ENCODE results near the gene FAM114A1. TPM values are rescaled to one million over a fixed set of nuclear protein-coding genes. Genes with fewer than 3 reads are reported as not detected.

FAM114A1 gene
- total RNA-seq, 1 experiment from 2014 or later = 32.0 TPM

GRCh38 chr4:38904682-38905081 lies 37.1 kb downstream of the FAM114A1 start:
- no peaks in the 10 kb centered on the region for H3K27me3 ChIP-seq (ENCODE audit: control insufficient read depth, insufficient read depth, low read length)
- no peak overlapping the region; the same call in 1 of the 2 replicates for H3K27ac ChIP-seq (ENCODE audit: low read length)
- POLR2A ChIA-PET = interaction anchor here (0.6 kb wide), 1 partner anchor 337 kb away, joined by 4 read pairs; no protein-coding TSS in a partner anchor

GRCh38 chr4:38905652-38906385 lies 38.2 kb downstream of the FAM114A1 start:
- ChIA-PET CTCF (interaction anchor here (0.7 kb wide), 1 partner anchor 139 kb away, joined by 3 read pairs; no protein-coding TSS in a partner anchor), POLR2A (interaction anchor here (0.7 kb wide), 1 partner anchor 195 kb away, joined by 5 read pairs; no protein-coding TSS in a partner anchor)
- in situ Hi-C loops (cut with HindIII; ENCODE audit: low pct_unique_long_range_greater_than_20kb, low sequenced_read_pairs) = no loop called here

More at GRCh38 chr4:38904682-38905081, 37.1 kb downstream of the FAM114A1 start:
- Histone ChIP-seq H3K4me3 (ENCODE audit: low read depth in 2 of 2, low read length in 2 of 2) (no peak overlapping the region), H3K36me3 (ENCODE audit: control insufficient read depth, insufficient read depth, low read length) (no peaks in the 10 kb centered on the region; the same call in 1 of the 2 replicates), H3K9me3 (ENCODE audit: control insufficient read depth, insufficient read depth, low read depth, low read length) (no peaks in the 10 kb centered on the region), H3K4me1 (ENCODE audit: control insufficient read depth, insufficient read depth, low read length) (no peaks in the 10 kb centered on the region)
- no peak for ATAC-seq
- TF ChIP-seq, protein P1, sequence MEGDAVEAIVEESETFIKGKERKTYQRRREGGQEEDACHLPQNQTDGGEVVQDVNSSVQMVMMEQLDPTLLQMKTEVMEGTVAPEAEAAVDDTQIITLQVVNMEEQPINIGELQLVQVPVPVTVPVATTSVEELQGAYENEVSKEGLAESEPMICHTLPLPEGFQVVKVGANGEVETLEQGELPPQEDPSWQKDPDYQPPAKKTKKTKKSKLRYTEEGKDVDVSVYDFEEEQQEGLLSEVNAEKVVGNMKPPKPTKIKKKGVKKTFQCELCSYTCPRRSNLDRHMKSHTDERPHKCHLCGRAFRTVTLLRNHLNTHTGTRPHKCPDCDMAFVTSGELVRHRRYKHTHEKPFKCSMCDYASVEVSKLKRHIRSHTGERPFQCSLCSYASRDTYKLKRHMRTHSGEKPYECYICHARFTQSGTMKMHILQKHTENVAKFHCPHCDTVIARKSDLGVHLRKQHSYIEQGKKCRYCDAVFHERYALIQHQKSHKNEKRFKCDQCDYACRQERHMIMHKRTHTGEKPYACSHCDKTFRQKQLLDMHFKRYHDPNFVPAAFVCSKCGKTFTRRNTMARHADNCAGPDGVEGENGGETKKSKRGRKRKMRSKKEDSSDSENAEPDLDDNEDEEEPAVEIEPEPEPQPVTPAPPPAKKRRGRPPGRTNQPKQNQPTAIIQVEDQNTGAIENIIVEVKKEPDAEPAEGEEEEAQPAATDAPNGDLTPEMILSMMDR (IDR thresholded peaks at IDR 0.05) = no peak
- TF ChIP-seq SIN3A (IDR thresholded peaks at IDR 0.05; ENCODE audit: borderline replicate concordance, insufficient read depth, low read depth, low read length) (no peak), TCF7L2 (IDR thresholded peaks at IDR 0.05; ENCODE audit: low read depth, low read length) (no peak), POLR2AphosphoS5 (IDR thresholded peaks at IDR 0.05; ENCODE audit: low read depth, low read length) (no peak)
- TF ChIP-seq, protein P2, sequence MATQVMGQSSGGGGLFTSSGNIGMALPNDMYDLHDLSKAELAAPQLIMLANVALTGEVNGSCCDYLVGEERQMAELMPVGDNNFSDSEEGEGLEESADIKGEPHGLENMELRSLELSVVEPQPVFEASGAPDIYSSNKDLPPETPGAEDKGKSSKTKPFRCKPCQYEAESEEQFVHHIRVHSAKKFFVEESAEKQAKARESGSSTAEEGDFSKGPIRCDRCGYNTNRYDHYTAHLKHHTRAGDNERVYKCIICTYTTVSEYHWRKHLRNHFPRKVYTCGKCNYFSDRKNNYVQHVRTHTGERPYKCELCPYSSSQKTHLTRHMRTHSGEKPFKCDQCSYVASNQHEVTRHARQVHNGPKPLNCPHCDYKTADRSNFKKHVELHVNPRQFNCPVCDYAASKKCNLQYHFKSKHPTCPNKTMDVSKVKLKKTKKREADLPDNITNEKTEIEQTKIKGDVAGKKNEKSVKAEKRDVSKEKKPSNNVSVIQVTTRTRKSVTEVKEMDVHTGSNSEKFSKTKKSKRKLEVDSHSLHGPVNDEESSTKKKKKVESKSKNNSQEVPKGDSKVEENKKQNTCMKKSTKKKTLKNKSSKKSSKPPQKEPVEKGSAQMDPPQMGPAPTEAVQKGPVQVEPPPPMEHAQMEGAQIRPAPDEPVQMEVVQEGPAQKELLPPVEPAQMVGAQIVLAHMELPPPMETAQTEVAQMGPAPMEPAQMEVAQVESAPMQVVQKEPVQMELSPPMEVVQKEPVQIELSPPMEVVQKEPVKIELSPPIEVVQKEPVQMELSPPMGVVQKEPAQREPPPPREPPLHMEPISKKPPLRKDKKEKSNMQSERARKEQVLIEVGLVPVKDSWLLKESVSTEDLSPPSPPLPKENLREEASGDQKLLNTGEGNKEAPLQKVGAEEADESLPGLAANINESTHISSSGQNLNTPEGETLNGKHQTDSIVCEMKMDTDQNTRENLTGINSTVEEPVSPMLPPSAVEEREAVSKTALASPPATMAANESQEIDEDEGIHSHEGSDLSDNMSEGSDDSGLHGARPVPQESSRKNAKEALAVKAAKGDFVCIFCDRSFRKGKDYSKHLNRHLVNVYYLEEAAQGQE (IDR thresholded peaks at IDR 0.05; ENCODE audit: insufficient read depth in 1 of 2, low read depth in 2 of 2, low read length in 1 of 2) = no peak
- in situ Hi-C loops (cut with HindIII; ENCODE audit: low pct_unique_long_range_greater_than_20kb, low sequenced_read_pairs) = no loop called here
- intact Hi-C loops (cut with micrococcal nuclease; ENCODE audit: unreplicated experiment) = loop anchor here (5.0 kb wide), 1 partner anchor 228 kb away; no protein-coding TSS in a partner anchor
- BruUV-seq (replicated peaks) = no TSS peak
- DNase-seq (ENCODE audit: low read depth, low spot score) = no peak
- CTCF ChIA-PET = no interaction called here

More at GRCh38 chr4:38905652-38906385, 38.2 kb downstream of the FAM114A1 start:
- Histone ChIP-seq H3K27me3 (ENCODE audit: control insufficient read depth, insufficient read depth, low read length) (no peaks in the 10 kb centered on the region), H3K4me1 (ENCODE audit: control insufficient read depth, insufficient read depth, low read length) (no peaks in the 10 kb centered on the region), H3K36me3 (ENCODE audit: control insufficient read depth, insufficient read depth, low read length) (no peaks in the 10 kb centered on the region; the same call in 1 of the 2 replicates), H3K27ac (ENCODE audit: low read length) (0 out of 2 replicates have a peak overlapping the region, but pooled peaks have one; percentile 51), H3K9me3 (ENCODE audit: control insufficient read depth, insufficient read depth, low read depth, low read length) (no peaks in the 10 kb centered on the region), H3K4me3 (ENCODE audit: low read depth in 2 of 2, low read length in 2 of 2) (no peak overlapping the region)
- no TSS peak for BruUV-seq (replicated peaks)
- intact Hi-C loops (cut with micrococcal nuclease; ENCODE audit: unreplicated experiment) = no loop called here
- DNase-seq (ENCODE audit: low read depth, low spot score) = no peak
- no peak for ATAC-seq
- TF ChIP-seq TCF7L2 (IDR thresholded peaks at IDR 0.05; ENCODE audit: low read depth, low read length) (no peak), SIN3A (IDR thresholded peaks at IDR 0.05; ENCODE audit: borderline replicate concordance, insufficient read depth, low read depth, low read length) (no peak), POLR2AphosphoS5 (IDR thresholded peaks at IDR 0.05; ENCODE audit: low read depth, low read length) (no peak)
- TF ChIP-seq, protein P2 (IDR thresholded peaks at IDR 0.05; ENCODE audit: insufficient read depth in 1 of 2, low read depth in 2 of 2, low read length in 1 of 2) = no peak
- TF ChIP-seq, protein P1 (IDR thresholded peaks at IDR 0.05) = no peak
